GM12801 (cell line): ENCODE results near the gene ITPR2.

Experiments
- TF ChIP-seq, protein P1 (sequence below): IDR thresholded peaks from one replicate; pipeline ENCODE4 v1.5.1; 2011; ENCODE audit warnings: control low read depth; ENCODE audit not compliant: insufficient read length; ENCODE audit errors: extremely low read depth

The ITPR2 gene

DNA sequence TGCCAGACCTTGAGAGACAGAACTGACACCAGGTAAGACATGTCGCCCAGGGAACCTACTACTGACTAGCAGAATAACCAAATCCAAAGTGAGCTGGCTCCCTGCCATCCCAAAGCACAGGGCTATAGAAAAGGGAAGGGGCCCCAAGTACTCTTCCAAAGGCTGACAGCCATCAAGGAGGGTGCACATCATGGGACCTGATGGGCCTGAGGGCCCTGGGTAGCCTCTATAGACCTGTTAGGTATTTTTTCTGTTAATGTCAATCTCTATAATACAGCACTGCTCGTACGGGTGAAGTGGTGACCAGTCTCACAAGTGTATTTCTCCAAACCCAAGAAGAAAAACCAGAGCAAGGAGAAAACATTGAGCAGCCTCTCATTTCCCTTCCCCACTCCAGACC is 171.6 kb downstream of the ITPR2 start:
- TF ChIP-seq, protein P1, sequence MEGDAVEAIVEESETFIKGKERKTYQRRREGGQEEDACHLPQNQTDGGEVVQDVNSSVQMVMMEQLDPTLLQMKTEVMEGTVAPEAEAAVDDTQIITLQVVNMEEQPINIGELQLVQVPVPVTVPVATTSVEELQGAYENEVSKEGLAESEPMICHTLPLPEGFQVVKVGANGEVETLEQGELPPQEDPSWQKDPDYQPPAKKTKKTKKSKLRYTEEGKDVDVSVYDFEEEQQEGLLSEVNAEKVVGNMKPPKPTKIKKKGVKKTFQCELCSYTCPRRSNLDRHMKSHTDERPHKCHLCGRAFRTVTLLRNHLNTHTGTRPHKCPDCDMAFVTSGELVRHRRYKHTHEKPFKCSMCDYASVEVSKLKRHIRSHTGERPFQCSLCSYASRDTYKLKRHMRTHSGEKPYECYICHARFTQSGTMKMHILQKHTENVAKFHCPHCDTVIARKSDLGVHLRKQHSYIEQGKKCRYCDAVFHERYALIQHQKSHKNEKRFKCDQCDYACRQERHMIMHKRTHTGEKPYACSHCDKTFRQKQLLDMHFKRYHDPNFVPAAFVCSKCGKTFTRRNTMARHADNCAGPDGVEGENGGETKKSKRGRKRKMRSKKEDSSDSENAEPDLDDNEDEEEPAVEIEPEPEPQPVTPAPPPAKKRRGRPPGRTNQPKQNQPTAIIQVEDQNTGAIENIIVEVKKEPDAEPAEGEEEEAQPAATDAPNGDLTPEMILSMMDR, result no peak

DNA sequence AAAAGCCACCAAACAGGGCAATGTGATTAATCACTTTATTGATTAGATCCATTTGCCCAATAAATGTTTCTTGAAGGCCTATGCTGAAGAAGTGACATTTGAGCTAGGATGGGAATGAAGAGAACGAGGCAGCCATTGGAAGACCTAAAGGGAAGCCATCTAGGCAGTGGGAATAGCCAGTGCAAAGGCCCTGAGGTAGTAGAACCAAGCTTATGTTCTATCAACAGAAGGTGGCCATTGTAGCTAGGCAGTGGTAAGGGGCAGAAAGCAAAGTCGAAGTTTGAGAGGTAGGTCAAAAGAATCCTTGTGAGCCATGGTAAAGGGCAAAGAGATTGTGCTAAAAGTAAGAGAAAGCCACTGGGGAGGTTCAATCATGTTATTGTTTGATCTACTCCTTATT is 173.1 kb downstream of the ITPR2 start:
- TF ChIP-seq, protein P1, result no peak

DNA sequence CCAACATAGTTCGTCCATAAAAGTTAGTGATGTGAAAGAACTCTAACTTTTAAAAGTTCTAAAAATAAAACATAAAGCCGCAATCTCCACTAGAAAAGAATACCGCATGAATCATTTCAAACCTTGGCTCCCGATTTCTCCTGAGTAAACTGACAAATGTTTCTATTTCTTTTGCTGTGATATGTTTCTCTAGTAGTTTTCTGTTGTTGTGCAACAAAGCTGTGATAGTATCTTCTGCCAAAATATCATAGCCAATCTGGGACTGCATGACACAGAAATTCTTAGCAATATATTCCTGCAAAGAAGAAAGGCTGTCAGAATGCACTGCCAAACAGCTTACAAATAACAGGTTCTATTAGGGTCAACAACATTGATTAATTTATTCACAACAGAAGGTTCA is 174.0 kb downstream of the ITPR2 start:
- TF ChIP-seq, protein P1, result no peak

DNA sequence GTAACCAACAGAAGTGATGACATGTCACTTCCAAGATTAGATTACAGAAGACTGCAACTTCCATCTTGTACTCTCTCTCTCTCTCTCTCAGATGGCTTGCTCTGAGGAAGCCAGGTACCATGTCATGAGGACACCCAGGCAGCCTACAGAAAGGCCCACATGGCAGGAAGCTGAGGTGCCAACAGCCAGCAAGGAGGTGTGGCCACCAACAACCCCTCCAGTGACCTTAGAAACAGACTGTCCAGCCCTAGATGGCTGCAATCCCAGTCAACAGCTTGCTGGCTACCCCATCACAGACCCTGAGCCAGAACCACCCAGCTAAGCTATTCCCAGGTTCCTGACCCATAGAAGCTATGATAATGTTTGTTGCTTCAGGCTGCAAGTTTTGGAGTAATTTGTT is 178.4 kb downstream of the ITPR2 start:
- TF ChIP-seq, protein P1, result no peak

DNA sequence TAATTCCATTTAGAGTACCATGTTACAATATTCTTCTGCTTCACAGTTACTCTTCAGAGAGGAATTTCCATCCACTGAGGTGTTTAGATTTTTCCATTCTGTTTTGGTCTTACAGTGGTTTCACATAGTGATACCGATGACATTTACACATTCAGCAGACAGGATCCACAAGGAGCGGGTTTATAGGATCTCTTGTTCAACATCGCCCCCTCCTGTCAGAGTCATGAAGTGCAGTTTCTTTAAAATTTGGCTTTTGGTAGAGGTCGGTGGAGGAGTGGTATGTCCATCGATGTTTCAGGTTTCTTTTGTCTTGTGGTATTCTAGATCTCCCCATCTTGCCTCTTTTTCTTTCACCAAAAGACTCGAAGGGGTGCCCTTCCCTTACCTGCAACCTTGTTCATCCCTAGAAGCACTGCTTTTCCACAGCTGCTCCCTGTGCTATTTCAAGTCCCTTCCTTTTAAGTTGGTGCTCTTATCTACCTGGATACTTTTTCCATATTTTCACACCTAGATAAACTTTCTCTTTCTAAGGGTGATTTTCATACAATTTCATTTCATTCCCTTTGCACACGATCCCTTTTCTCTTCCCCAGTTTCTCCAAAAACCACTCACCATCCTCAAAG is 181.3 kb downstream of the ITPR2 start:
- TF ChIP-seq, protein P1, result no peak

DNA sequence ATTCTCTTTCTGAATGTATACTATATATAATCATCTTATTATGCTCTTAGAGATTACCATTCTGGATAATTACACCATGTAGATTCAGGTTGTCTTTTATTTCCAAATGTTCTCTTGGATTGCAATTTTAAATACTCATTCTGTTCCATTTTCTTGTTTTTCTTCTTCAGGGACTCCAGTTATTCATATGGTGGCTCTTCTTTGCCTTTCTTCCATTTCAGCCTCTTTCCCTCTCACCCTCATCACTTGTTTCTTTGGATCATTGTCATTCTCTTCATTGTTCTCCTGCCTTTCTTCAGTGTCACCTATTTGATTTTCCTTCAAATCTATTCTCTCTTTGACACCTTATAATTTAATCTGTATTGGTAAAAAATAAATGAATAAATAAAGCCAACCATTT is 182.0 kb downstream of the ITPR2 start:
- TF ChIP-seq, protein P1, result no peak

DNA sequence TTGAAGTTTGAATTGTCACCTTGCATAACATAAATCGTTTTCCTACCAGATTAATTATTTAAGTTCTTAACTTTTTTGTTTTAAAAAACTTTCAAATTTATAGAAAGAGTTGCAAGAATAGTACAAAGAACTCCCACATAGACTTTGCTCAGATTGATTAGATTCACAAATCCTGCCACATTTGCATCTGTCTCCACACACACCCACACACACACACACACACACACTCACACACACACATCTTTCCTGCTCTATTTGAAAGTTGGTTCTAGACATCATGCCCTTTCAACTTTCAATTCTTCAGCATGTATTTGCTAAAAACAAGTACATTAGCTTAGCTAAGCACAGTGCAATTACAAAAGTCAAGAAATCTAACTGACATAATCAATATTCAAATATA is 184.0 kb downstream of the ITPR2 start:
- TF ChIP-seq, protein P1, result no peak
